Astrocyte (in vitro differentiated cells and primary cell): ENCODE results near the gene USP49. TPM values are rescaled to one million over a fixed set of nuclear protein-coding genes. Genes with fewer than 3 reads are reported as not detected.

Source experiments
- DNase-seq: peaks from one replicate; pipeline ENCODE4 v3.0.0-alpha.2; 2010; ENCODE audit warnings: low read depth
- FAIRE-seq: peaks from 2 replicates; lab custom pipeline; 2011; peaks lifted over from hg19 to GRCh38; lab: Jason Lieb, UNC
- H2AFZ ChIP-seq: 2 replicates; pipeline ENCODE4 v1.6.0; 2012; ENCODE audit warnings: low read depth, low read length, inconsistent platforms
- H3K27ac ChIP-seq: 2 replicates; pipeline ENCODE4 v1.5.1; 2011; ENCODE audit warnings: low read depth, low read length, inconsistent platforms
- H3K27me3 ChIP-seq: 2 replicates; pipeline ENCODE4 v1.6.0; 2011; ENCODE audit warnings: low read length, inconsistent platforms; ENCODE audit not compliant: insufficient read depth
- H3K36me3 ChIP-seq: 2 replicates; pipeline ENCODE4 v1.5.1; 2011; ENCODE audit warnings: low read length, inconsistent platforms; ENCODE audit not compliant: insufficient read depth
- H3K4me1 ChIP-seq: 2 replicates; pipeline ENCODE4 v1.5.1; 2011; ENCODE audit warnings: low read length, inconsistent platforms; ENCODE audit not compliant: insufficient read depth
- H3K4me2 ChIP-seq: 2 replicates; pipeline ENCODE4 v1.6.0; 2012; ENCODE audit warnings: low read length, inconsistent platforms
- H3K4me3 ChIP-seq: 2 replicates; pipeline ENCODE4 v1.5.1; 2011; ENCODE audit warnings: low read depth, mild to moderate bottlenecking, low read length, inconsistent platforms; ENCODE audit not compliant: insufficient read depth
- H3K79me2 ChIP-seq: 2 replicates; pipeline ENCODE4 v1.6.0; 2012; ENCODE audit warnings: mild to moderate bottlenecking, low read length, inconsistent platforms; ENCODE audit not compliant: insufficient read depth
- H3K9ac ChIP-seq: 2 replicates; pipeline ENCODE4 v1.6.0; 2012; ENCODE audit warnings: mild to moderate bottlenecking, low read length, inconsistent platforms
- H3K9me3 ChIP-seq: 2 replicates; pipeline ENCODE4 v1.5.1; 2012; ENCODE audit warnings: low read depth, mild to moderate bottlenecking, low read length, inconsistent platforms; ENCODE audit not compliant: insufficient read depth
- H4K20me1 ChIP-seq: 2 replicates; pipeline ENCODE4 v1.6.0; 2012; ENCODE audit warnings: low read length, inconsistent platforms; ENCODE audit not compliant: insufficient read depth
- H3K27ac Mint-ChIP-seq: one replicate; pipeline ENCODE4 v1.8.0; 2021; ENCODE audit warnings: mild to moderate bottlenecking, mixed read lengths; ENCODE audit not compliant: unreplicated experiment
- H3K27me3 Mint-ChIP-seq: one replicate; pipeline ENCODE4 v1.8.0; 2021; ENCODE audit warnings: low read depth, mixed read lengths; ENCODE audit not compliant: unreplicated experiment
- H3K36me3 Mint-ChIP-seq: one replicate; pipeline ENCODE4 v1.8.0; 2021; ENCODE audit warnings: low read depth, mixed read lengths; ENCODE audit not compliant: unreplicated experiment
- H3K4me1 Mint-ChIP-seq: one replicate; pipeline ENCODE4 v1.8.0; 2021; ENCODE audit warnings: low read depth, mixed read lengths; ENCODE audit not compliant: unreplicated experiment
- H3K4me3 Mint-ChIP-seq: one replicate; pipeline ENCODE4 v1.8.0; 2021; ENCODE audit warnings: mild to moderate bottlenecking, moderate library complexity, mixed read lengths; ENCODE audit not compliant: unreplicated experiment
- H3K9me3 Mint-ChIP-seq: one replicate; pipeline ENCODE4 v1.8.0; 2021; ENCODE audit warnings: mild to moderate bottlenecking, mixed read lengths; ENCODE audit not compliant: unreplicated experiment
- EZH2 ChIP-seq: IDR thresholded peaks from 2 replicates; pipeline ENCODE4 v1.6.1; 2012; ENCODE audit warnings: mild to moderate bottlenecking, low read length, inconsistent platforms; ENCODE audit not compliant: insufficient read depth
- total RNA-seq: library from RNA; stranded (reverse); gene quantifications from 2 replicates; pipeline ENCODE4 v1.2.1, GENCODE V29; 2021
- TF ChIP-seq, protein P1 (sequence below): IDR thresholded peaks from 2 replicates; pipeline ENCODE4 v1.5.1; 2011; ENCODE audit warnings: low read depth, mild to moderate bottlenecking, inconsistent platforms, low read length, moderate library complexity; ENCODE audit not compliant: insufficient read depth

The USP49 gene
- total RNA-seq, 1 donor from 2014 or later, result 5.5 TPM

DNA sequence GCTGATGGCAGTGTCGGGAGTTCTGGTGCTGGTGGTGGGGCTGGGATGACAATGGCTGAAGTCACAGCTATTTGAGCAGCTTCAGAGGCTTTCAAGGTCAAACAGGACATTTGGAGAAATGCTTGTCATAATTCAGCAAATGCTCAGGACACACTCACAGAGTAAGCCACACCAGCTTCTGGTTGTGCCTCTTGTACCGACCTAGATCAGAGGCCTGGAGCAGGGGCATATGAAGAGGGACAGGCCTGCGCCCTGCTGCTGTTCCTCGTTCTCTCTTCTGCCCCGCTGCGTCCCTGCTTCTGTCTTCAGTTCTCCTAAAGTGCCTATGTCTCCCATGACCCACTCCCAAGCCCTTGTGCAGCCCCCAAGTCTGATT, 147.1 kb downstream of the USP49 start:
- TF ChIP-seq EZH2, result no peak
- TF ChIP-seq, protein P1, sequence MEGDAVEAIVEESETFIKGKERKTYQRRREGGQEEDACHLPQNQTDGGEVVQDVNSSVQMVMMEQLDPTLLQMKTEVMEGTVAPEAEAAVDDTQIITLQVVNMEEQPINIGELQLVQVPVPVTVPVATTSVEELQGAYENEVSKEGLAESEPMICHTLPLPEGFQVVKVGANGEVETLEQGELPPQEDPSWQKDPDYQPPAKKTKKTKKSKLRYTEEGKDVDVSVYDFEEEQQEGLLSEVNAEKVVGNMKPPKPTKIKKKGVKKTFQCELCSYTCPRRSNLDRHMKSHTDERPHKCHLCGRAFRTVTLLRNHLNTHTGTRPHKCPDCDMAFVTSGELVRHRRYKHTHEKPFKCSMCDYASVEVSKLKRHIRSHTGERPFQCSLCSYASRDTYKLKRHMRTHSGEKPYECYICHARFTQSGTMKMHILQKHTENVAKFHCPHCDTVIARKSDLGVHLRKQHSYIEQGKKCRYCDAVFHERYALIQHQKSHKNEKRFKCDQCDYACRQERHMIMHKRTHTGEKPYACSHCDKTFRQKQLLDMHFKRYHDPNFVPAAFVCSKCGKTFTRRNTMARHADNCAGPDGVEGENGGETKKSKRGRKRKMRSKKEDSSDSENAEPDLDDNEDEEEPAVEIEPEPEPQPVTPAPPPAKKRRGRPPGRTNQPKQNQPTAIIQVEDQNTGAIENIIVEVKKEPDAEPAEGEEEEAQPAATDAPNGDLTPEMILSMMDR, result no peak
- H3K27me3 ChIP-seq, result peaks cover 6% of the 10 kb centered on the region
- H3K79me2 ChIP-seq, result no peaks in the 10 kb centered on the region
- H3K36me3 Mint-ChIP-seq, result no peaks in the 10 kb centered on the region
- no peak for FAIRE-seq
- no peaks in the 10 kb centered on the region for H4K20me1 ChIP-seq
- no peaks in the 10 kb centered on the region for H3K36me3 ChIP-seq
- DNase-seq, result no peak
- peaks cover 24% of the 10 kb centered on the region for H3K27me3 Mint-ChIP-seq
- H3K9me3 Mint-ChIP-seq, result peaks cover 2% of the 10 kb centered on the region
- no peak overlapping the region for H3K9ac ChIP-seq
- peaks cover 3% of the 10 kb centered on the region for H3K4me1 Mint-ChIP-seq
- no peak overlapping the region for H3K4me3 ChIP-seq
- no peaks in the 10 kb centered on the region for H3K4me1 ChIP-seq
- no peak overlapping the region for H3K4me2 ChIP-seq
- no peak overlapping the region for H2AFZ ChIP-seq
- H3K27ac Mint-ChIP-seq, result no peak overlapping the region
- no peaks in the 10 kb centered on the region for H3K9me3 ChIP-seq
- H3K27ac ChIP-seq, result no peak overlapping the region
- H3K4me3 Mint-ChIP-seq, result no peak overlapping the region

DNA sequence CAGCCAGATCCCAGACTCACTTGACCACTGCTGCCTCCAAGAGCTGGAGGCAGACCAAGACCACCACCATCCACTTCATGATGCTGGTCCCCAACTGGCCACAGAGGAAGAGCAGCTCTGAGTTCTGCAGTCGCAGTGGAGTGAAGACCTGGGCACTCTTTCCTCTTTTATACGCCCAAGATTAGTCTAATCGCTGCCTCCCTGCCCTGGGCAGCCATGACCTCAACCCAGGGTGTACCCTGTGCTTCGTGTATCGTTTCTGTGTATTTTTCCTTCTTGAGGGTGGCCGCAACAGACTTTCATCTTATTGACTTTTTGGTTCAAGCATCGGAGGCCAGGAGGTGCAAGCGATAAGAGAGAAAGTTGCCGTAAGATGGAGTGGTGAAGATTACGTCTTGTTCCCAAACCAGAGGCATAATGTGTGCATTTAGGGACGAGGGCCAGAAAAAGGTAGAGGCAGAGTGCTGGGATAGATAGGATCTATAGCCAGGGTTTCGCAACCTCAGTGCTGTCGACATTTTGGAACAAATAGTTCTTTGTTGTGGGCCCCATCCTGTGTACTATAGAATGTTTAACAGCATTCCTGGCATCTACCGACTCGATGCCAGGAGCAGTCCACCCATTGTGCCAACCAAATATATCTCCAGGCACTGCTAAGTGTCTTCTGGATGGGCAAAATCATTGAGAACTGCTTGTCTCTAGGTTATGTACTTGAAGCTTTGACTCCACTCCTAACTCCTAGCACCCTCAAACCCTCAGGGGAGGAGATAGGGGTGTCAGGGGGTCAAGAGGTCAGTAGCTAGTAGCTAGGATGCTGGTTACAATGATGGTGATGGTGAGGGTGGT, 147.7 kb downstream of the USP49 start, which contains the start of gene PGC:
PGC (minus strand) TSS at position 142 of the 846 bp plus-strand sequence; CDS start at position 79, 63 bp downstream.
- H3K79me2 ChIP-seq, result no peaks in the 10 kb centered on the region

More for the DNA sequence above, 147.7 kb downstream of the USP49 start, which contains the start of gene PGC:
- FAIRE-seq (no peak), DNase-seq (no peak)
- Histone ChIP-seq H2AFZ (no peak within 1 kb of the TSS), H3K27ac (no peak within 1 kb of the TSS), H3K27me3 (peaks cover 6% of the 10 kb centered on the region), H4K20me1 (no peaks in the 10 kb centered on the region), H3K9ac (no peak within 1 kb of the TSS), H3K4me3 (no peak within 1 kb of the TSS), H3K36me3 (no peaks in the 10 kb centered on the region), H3K9me3 (no peaks in the 10 kb centered on the region), H3K4me2 (no peak within 1 kb of the TSS), H3K4me1 (no peaks in the 10 kb centered on the region)
- Mint-ChIP-seq H3K36me3 (no peaks in the 10 kb centered on the region), H3K4me1 (peaks cover 3% of the 10 kb centered on the region), H3K27me3 (peaks cover 29% of the 10 kb centered on the region), H3K9me3 (peaks cover 6% of the 10 kb centered on the region), H3K4me3 (no peak within 1 kb of the TSS), H3K27ac (no peak within 1 kb of the TSS)
- no peak for TF ChIP-seq EZH2
- TF ChIP-seq, protein P1, result no peak
